IMR-90 (cell line): ENCODE measurements around the gene TMED4. TPM values are rescaled to one million over a fixed set of nuclear protein-coding genes. Genes with fewer than 3 reads are reported as not detected.

Experiments
- ATAC-seq: fragments of 200-7000 bp; cut with Tn5 transposase; 2 replicates; pipeline ENCODE4 v1.9.1; 2020; ENCODE audit warnings: low read depth, mild to moderate bottlenecking, moderate library complexity
- BruUV-seq: library from RNA; stranded (reverse); fragments of 400-500 nt; replicated peaks from 2 replicates; lab custom pipeline; 2021; lab: Mats Ljungman, UMichigan
- CTCF ChIA-PET: fragments of 300-600 bp; formaldehyde crosslinking; extraction: SDS; loops from one replicate; lab custom pipeline; 2021; ENCODE audit warnings: antibody characterized with exemption; lab: Yijun Ruan, JAX
- POLR2A ChIA-PET: fragments of 300-600 bp; sonication (Branson Sonifier 250); formaldehyde crosslinking; loops from one replicate; lab custom pipeline; 2022; ENCODE audit warnings: antibody characterized with exemption; ENCODE audit not compliant: unreplicated experiment; lab: Charles Lee
- DNase-seq: peaks from one replicate; pipeline ENCODE4 v3.0.0; 2013
- H2AFZ ChIP-seq: replicated peaks from 2 replicates; pipeline ENCODE3; 2013; ENCODE audit warnings: low read length, mild to moderate bottlenecking; ENCODE audit not compliant: poor library complexity
- H2AK5ac ChIP-seq: 2 replicates; pipeline ENCODE4 v1.6.1; 2013; ENCODE audit warnings: low read depth, low read length, inconsistent platforms
- H2AK9ac ChIP-seq: replicated peaks from 2 replicates; pipeline ENCODE3; 2013; ENCODE audit warnings: mild to moderate bottlenecking, low read depth, low read length, moderate library complexity; ENCODE audit not compliant: poor library complexity
- H2BK120ac ChIP-seq: 2 replicates; pipeline ENCODE4 v1.6.1; 2013; ENCODE audit warnings: low read depth, low read length, inconsistent platforms
- H2BK15ac ChIP-seq: 3 replicates; pipeline ENCODE4 v1.6.1; 2013; ENCODE audit warnings: low read depth, low read length, inconsistent platforms
- H2BK20ac ChIP-seq: 2 replicates; pipeline ENCODE4 v1.6.1; 2013; ENCODE audit warnings: low read depth, mild to moderate bottlenecking, inconsistent platforms, low read length, moderate library complexity
- H2BK5ac ChIP-seq: 2 replicates; pipeline ENCODE4 v1.6.1; 2013; ENCODE audit warnings: mild to moderate bottlenecking, low read depth, low read length, inconsistent platforms; ENCODE audit not compliant: poor library complexity, severe bottlenecking
- H3K14ac ChIP-seq: replicated peaks from 2 replicates; pipeline ENCODE4 v1.6.1; 2013; ENCODE audit warnings: low read depth, low read length, inconsistent platforms
- H3K18ac ChIP-seq: 2 replicates; pipeline ENCODE4 v1.6.1; 2013; ENCODE audit warnings: low read depth, low read length, control low read depth
- H3K23ac ChIP-seq: 2 replicates; pipeline ENCODE4 v1.6.1; 2013; ENCODE audit warnings: low read depth, low read length, inconsistent platforms
- H3K27ac ChIP-seq: 2 replicates; pipeline ENCODE4 v1.5.1; 2013; ENCODE audit warnings: mild to moderate bottlenecking, control low read depth, low read length; ENCODE audit not compliant: insufficient read depth
- H3K27me3 ChIP-seq: 2 replicates; pipeline ENCODE4 v1.6.1; 2013; ENCODE audit warnings: low read length; ENCODE audit not compliant: control insufficient read depth, insufficient read depth
- H3K36me3 ChIP-seq: 2 replicates; pipeline ENCODE4 v1.6.1; 2013; ENCODE audit warnings: low read length, mixed read lengths; ENCODE audit not compliant: control insufficient read depth, insufficient read depth
- H3K4ac ChIP-seq: 2 replicates; pipeline ENCODE4 v1.6.1; 2013; ENCODE audit warnings: low read depth, low read length, inconsistent platforms
- H3K4me1 ChIP-seq: 2 replicates; pipeline ENCODE4 v1.6.1; 2013; ENCODE audit warnings: low read length, mixed read lengths; ENCODE audit not compliant: control insufficient read depth, insufficient read depth
- H3K4me2 ChIP-seq: 2 replicates; pipeline ENCODE4 v1.6.1; 2013; ENCODE audit warnings: low read depth, mild to moderate bottlenecking, control low read depth, low read length, moderate library complexity
- H3K4me3 ChIP-seq: 2 replicates; pipeline ENCODE4 v1.5.1; 2013; ENCODE audit warnings: low read depth, mild to moderate bottlenecking, control low read depth, low read length, moderate library complexity; ENCODE audit not compliant: insufficient read depth
- H3K56ac ChIP-seq: 2 replicates; pipeline ENCODE4 v1.6.1; 2013; ENCODE audit warnings: low read length, inconsistent platforms; ENCODE audit not compliant: insufficient read depth; ENCODE audit errors: extremely low read depth
- H3K79me1 ChIP-seq, 2 experiments: 2 replicates each; pipeline ENCODE4 v1.6.1; 2013; ENCODE audit warnings: low read length in 2 of 2, inconsistent platforms in 1 of 2, low read depth in 1 of 2
- H3K9ac ChIP-seq: 2 replicates; pipeline ENCODE4 v1.6.1; 2013; ENCODE audit warnings: low read depth, low read length, control low read depth
- H3K9me1 ChIP-seq: 2 replicates; pipeline ENCODE4 v1.6.1; 2013; ENCODE audit warnings: low read length, inconsistent platforms; ENCODE audit not compliant: insufficient read depth
- H3K9me3 ChIP-seq: 2 replicates; pipeline ENCODE4 v1.6.1; 2013; ENCODE audit warnings: low read length; ENCODE audit not compliant: control insufficient read depth, insufficient read depth
- H4K20me1 ChIP-seq: 2 replicates; pipeline ENCODE4 v1.6.1; 2013; ENCODE audit warnings: low read length, inconsistent platforms; ENCODE audit not compliant: insufficient read depth
- H4K5ac ChIP-seq: 2 replicates; pipeline ENCODE4 v1.6.1; 2013; ENCODE audit warnings: mild to moderate bottlenecking, low read depth, low read length, control low read depth
- H4K8ac ChIP-seq, 2 experiments: 2 replicates each; pipeline ENCODE4 v1.6.1; 2013; ENCODE audit warnings: low read depth in 2 of 2, low read length in 2 of 2, control low read depth in 1 of 2, inconsistent platforms in 1 of 2
- H4K91ac ChIP-seq: 2 replicates; pipeline ENCODE4 v1.6.1; 2013; ENCODE audit warnings: low read depth, low read length, inconsistent platforms; ENCODE audit not compliant: insufficient read depth
- BHLHE40 ChIP-seq: fragments of 150-350 bp; IDR thresholded peaks from 2 replicates; pipeline ENCODE4 v1.6.1; 2016; ENCODE audit warnings: mild to moderate bottlenecking, low read depth, low read length
- CEBPB ChIP-seq: IDR thresholded peaks from 2 replicates; pipeline ENCODE4 v1.6.1; 2012; ENCODE audit warnings: low read depth, low read length, improper control_type of control experiment
- CHD1 ChIP-seq: IDR thresholded peaks from 2 replicates; pipeline ENCODE4 v1.6.1; 2012; ENCODE audit warnings: low read depth, low read length, improper control_type of control experiment
- CTCF ChIP-seq: conservative IDR thresholded peaks from 2 replicates; pipeline ENCODE4 v1.5.1; 2012; ENCODE audit warnings: mild to moderate bottlenecking, low read depth, low read length, improper control_type of control experiment
- ELK1 ChIP-seq: fragments of 150-350 bp; IDR thresholded peaks from 2 replicates; pipeline ENCODE4 v1.6.1; 2016; ENCODE audit warnings: low read depth, mild to moderate bottlenecking, low read length, moderate library complexity, borderline replicate concordance
- FOS ChIP-seq: fragments of 150-350 bp; IDR thresholded peaks from 2 replicates; pipeline ENCODE4 v1.6.1; 2016; ENCODE audit warnings: low read depth, low read length
- MAFK ChIP-seq: IDR thresholded peaks from 2 replicates; pipeline ENCODE4 v1.6.1; 2012; ENCODE audit warnings: low read depth, low read length, improper control_type of control experiment
- MAZ ChIP-seq: IDR thresholded peaks from 2 replicates; pipeline ENCODE4 v1.6.1; 2012; ENCODE audit warnings: low read depth, mild to moderate bottlenecking, low read length, improper control_type of control experiment, moderate library complexity, borderline replicate concordance
- MXI1 ChIP-seq: IDR thresholded peaks from 2 replicates; pipeline ENCODE4 v1.6.1; 2012; ENCODE audit warnings: low read depth, mild to moderate bottlenecking, low read length, moderate library complexity, borderline replicate concordance
- NFE2L2 ChIP-seq: fragments of 150-350 bp; IDR thresholded peaks from 2 replicates; pipeline ENCODE4 v1.6.1; 2016; ENCODE audit warnings: low read depth, mild to moderate bottlenecking, low read length
- POLR2A ChIP-seq: IDR thresholded peaks from 2 replicates; pipeline ENCODE4 v1.6.1; 2012; ENCODE audit warnings: mild to moderate bottlenecking, low read depth, low read length
- RAD21 ChIP-seq: IDR thresholded peaks from 2 replicates; pipeline ENCODE4 v1.6.1; 2012; ENCODE audit warnings: low read length, improper control_type of control experiment
- RCOR1 ChIP-seq: IDR thresholded peaks from 2 replicates; pipeline ENCODE4 v1.6.1; 2012; ENCODE audit warnings: mild to moderate bottlenecking, low read length, improper control_type of control experiment; ENCODE audit not compliant: insufficient replicate concordance
- RFX5 ChIP-seq: IDR thresholded peaks from 2 replicates; pipeline ENCODE4 v1.8.0; 2012; ENCODE audit warnings: low read depth, mild to moderate bottlenecking, low read length, moderate library complexity
- SMC3 ChIP-seq: fragments of 150-350 bp; IDR thresholded peaks from 2 replicates; pipeline ENCODE4 v1.6.1; 2016; ENCODE audit warnings: low read depth, mild to moderate bottlenecking, antibody characterized with exemption, low read length, moderate library complexity
- USF2 ChIP-seq: fragments of 150-350 bp; IDR thresholded peaks from 2 replicates; pipeline ENCODE4 v1.6.1; 2017; ENCODE audit warnings: mild to moderate bottlenecking, antibody characterized with exemption, low read length, low read depth
- WGBS, 2 experiments: methylation state at CpG; one replicate each; pipeline versions ENCODE4 v1.1.5 to v1.1.7; 2013; ENCODE audit warnings: missing lambda C conversion rate in 2 of 2; ENCODE audit not compliant: insufficient read length in 1 of 2; ENCODE audit errors: extremely low coverage in 2 of 2; 5-methylcytosine and 5-hydroxymethylcytosine counted together
- dilution Hi-C: fragments of 300-500 bp; cut with HindIII; formaldehyde crosslinking; loops from one replicate; pipeline ENCODE4 v1.14.3; 2018; ENCODE audit warnings: low sequenced_read_pairs; ENCODE audit not compliant: unreplicated experiment
- in situ Hi-C: fragments of 300-500 bp; cut with MboI; formaldehyde crosslinking; loops from 3 replicates; pipeline ENCODE4 v1.14.3; 2019; ENCODE audit warnings: low sequenced_read_pairs, inconsistent platforms, mixed read lengths
- intact Hi-C: fragments of 100-400 bp; cut with micrococcal nuclease; formaldehyde crosslinking; loops from 2 replicates; pipeline ENCODE4 v1.10.0; 2022
- polyA plus RNA-seq, 3 experiments: library from polyadenylated mRNA; depleted of rRNA; stranded (reverse); fragments of >200 nt; gene quantifications; 2 replicates each; pipeline ENCODE4 v1.2.3, GENCODE V29; 2012; ENCODE audit warnings: low replicate concordance in 1 of 3
- total RNA-seq: library from RNA; depleted of rRNA; stranded (reverse); fragments of >200 nt; gene quantifications from 2 replicates; pipeline ENCODE4 v1.2.3, GENCODE V29; 2012

Gene TMED4
- total and polyA plus RNA-seq, 2 of the 4 experiments (the other 2 are of a cell fraction), result 58.6 to 92.7 TPM

- TF ChIP-seq MXI1 (no peak), CHD1 (no peak), RCOR1 (no peak), POLR2A (no peak), FOS (no peak), BHLHE40 (no peak), NFE2L2 (no peak), RAD21 (no peak), ELK1 (no peak), CEBPB (no peak), MAFK (no peak), CTCF (no peak), MAZ (no peak), RFX5 (no peak), SMC3 (no peak), USF2 (no peak)
- H3K23ac ChIP-seq, result no peak overlapping the region
- ChIA-PET POLR2A (no interaction called here), CTCF (no interaction called here)
- no peak overlapping the region for H2AK5ac ChIP-seq
- ATAC-seq (no peak), DNase-seq (no peak)
- peaks cover 39 to 69% of the 10 kb centered on the region in 2 experiments for H3K79me1 ChIP-seq
- H2AFZ ChIP-seq, result no peak overlapping the region
- WGBS, 2 experiments, result no CpG with 5 or more reads among the region's 1 CpG
- H4K8ac ChIP-seq, result peak overlapping the region in 1 of 2 experiments; percentile 28; a peak in 1 of 4 replicates
- in situ Hi-C loops, result no loop called here
- no peak overlapping the region for H3K4me2 ChIP-seq
- peaks cover 8% of the 10 kb centered on the region for H3K9me1 ChIP-seq
- peaks cover 10% of the 10 kb centered on the region for H3K4me1 ChIP-seq
- H3K14ac ChIP-seq, result no peak overlapping the region
- no peak overlapping the region for H4K91ac ChIP-seq
- H3K4ac ChIP-seq, result no peak overlapping the region
- H3K36me3 ChIP-seq, result peaks cover 2% of the 10 kb centered on the region; the same call in 1 of the 2 replicates
- H3K27me3 ChIP-seq, result no peaks in the 10 kb centered on the region
- no peak overlapping the region for H2BK20ac ChIP-seq
- H2BK15ac ChIP-seq, result no peak overlapping the region
- no peak overlapping the region for H2BK120ac ChIP-seq
- BruUV-seq, result no TSS peak
- no peak overlapping the region for H3K4me3 ChIP-seq
- H3K9ac ChIP-seq, result no peak overlapping the region
- peak overlapping the region; percentile 38 for H2BK5ac ChIP-seq
- H3K56ac ChIP-seq, result no peak overlapping the region
- H3K18ac ChIP-seq, result no peak overlapping the region
- dilution Hi-C loops, result no loop called here
- no peak overlapping the region for H3K27ac ChIP-seq
- no peak overlapping the region for H4K5ac ChIP-seq
- no peaks in the 10 kb centered on the region for H3K9me3 ChIP-seq
- H4K20me1 ChIP-seq, result peaks cover 21% of the 10 kb centered on the region
- H2AK9ac ChIP-seq, result no peak overlapping the region
- intact Hi-C loops, result no loop called here
These were observed 36.0 kb upstream of the TMED4 start for GRCh38 chr7:44618045-44618444.
